ENCODE data around the gene FOSL2. TPM values are rescaled to one million over a fixed set of nuclear protein-coding genes. Genes with fewer than 3 reads are reported as not detected.

Gene FOSL2
- total RNA-seq, 2 experiments from 2014 or later, result 37.3 to 40.9 TPM

- Mint-ChIP-seq H3K36me3 (ENCODE audit: low read depth) (no peaks in the 10 kb centered on the region), H3K27ac (no peak overlapping the region), H3K4me1 (ENCODE audit: low read depth) (peaks cover 39% of the 10 kb centered on the region), H3K9me3 (ENCODE audit: insufficient read depth) (no peaks in the 10 kb centered on the region), H3K27me3 (ENCODE audit: low read depth) (no peaks in the 10 kb centered on the region), H3K4me3 (no peak overlapping the region)
- DNase-seq (no peak), ATAC-seq (no peak)
- ChIA-PET CTCF (interaction anchor here (0.6 to 1.1 kb wide), 3 partner anchors 14 to 666 kb away, joined by 3 to 4 read pairs (median 3); no protein-coding TSS in a partner anchor), POLR2A (no interaction called here)
These were observed 42.5 kb upstream of the FOSL2 start for GRCh38 chr2:28350196-28350595.

DNA sequence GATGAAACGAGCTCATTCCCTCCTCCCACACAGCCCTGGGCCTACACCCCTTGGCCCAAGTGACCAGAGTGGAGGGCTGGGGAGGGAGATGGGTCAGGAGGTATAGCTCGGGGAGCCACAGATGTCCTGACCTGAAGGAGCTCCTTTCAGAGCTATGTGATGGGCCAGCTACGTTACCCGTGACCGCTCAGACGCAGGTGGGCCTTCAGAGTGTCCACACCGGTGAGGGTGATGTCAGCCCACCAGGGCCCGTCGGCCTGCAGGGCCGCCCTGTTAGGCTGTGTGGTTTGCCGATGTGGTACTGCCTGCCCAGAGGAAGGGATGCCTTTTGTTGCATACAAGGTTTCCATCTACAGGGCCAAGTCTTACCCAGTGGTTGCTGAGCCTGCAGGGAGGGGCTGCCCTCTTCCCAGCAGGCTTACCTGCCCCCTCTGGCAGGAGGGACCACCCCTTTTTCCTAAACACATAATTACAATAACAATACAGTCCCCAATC lies 41.8 kb upstream of the FOSL2 start:
- CTCF ChIA-PET, result interaction anchor here (0.6 kb wide), 1 partner anchor 581 kb away, joined by 3 read pairs; no protein-coding TSS in a partner anchor

DNA sequence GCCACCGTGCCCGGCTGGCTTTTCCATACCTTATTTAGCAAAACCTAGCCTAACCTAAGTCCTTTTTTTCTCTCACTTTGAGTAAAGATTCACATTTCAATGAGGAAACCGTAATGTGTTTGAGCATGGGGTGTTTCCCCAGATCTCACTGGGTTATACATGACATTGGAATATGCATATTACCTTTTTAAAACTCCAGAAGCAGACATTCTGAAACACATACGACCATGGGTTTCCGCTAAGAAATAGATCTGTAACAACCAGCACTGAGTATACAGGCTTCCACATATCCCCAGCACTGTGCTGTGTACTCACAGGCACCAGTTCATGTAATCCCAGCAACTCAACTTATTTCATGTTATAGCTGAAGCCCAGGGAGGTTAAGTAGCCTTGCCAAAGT lies 41.0 kb upstream of the FOSL2 start:
- no peaks in the 10 kb centered on the region for H3K27me3 Mint-ChIP-seq (ENCODE audit: low read depth)
- DNase-seq (no peak), ATAC-seq (no peak)
- no peak overlapping the region for H3K4me3 Mint-ChIP-seq
- H3K27ac Mint-ChIP-seq, result peak overlapping the region; percentile 52
- no peaks in the 10 kb centered on the region for H3K36me3 Mint-ChIP-seq (ENCODE audit: low read depth)
- peaks cover 40% of the 10 kb centered on the region for H3K4me1 Mint-ChIP-seq (ENCODE audit: low read depth)
- CTCF ChIA-PET, result no interaction called here
- H3K9me3 Mint-ChIP-seq (ENCODE audit: insufficient read depth), result no peaks in the 10 kb centered on the region
- POLR2A ChIA-PET, result no interaction called here

More for the DNA sequence above, 41.8 kb upstream of the FOSL2 start:
- no peaks in the 10 kb centered on the region for H3K27me3 Mint-ChIP-seq (ENCODE audit: low read depth)
- ATAC-seq (no peak), DNase-seq (no peak)
- H3K4me1 Mint-ChIP-seq (ENCODE audit: low read depth), result peaks cover 42% of the 10 kb centered on the region
- H3K27ac Mint-ChIP-seq, result no peak overlapping the region
- H3K9me3 Mint-ChIP-seq (ENCODE audit: insufficient read depth), result no peaks in the 10 kb centered on the region
- POLR2A ChIA-PET, result no interaction called here
- H3K36me3 Mint-ChIP-seq (ENCODE audit: low read depth), result no peaks in the 10 kb centered on the region
- H3K4me3 Mint-ChIP-seq, result no peak overlapping the region

DNA sequence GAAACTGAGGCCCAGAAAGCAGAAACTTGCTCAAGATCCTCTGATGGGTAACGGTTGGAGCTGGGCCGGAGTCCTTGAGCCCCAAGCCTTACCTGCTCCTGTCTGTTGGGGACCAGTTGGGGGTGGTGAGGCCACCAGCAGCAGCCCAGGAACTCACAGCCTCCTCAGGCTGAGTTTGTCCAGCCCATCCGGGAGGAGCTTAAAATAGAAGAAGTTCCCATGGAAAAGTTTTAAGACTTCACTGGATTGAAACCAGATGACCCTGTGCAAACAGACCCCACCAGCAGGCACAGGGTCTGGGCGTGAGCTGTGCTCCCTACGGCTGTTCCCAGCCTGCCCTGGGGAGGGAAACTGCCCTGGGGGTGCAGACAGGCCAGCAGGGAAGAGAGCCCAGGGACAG lies 40.6 kb upstream of the FOSL2 start:
- Mint-ChIP-seq H3K36me3 (ENCODE audit: low read depth) (no peaks in the 10 kb centered on the region), H3K4me1 (ENCODE audit: low read depth) (peaks cover 37% of the 10 kb centered on the region), H3K9me3 (ENCODE audit: insufficient read depth) (no peaks in the 10 kb centered on the region), H3K4me3 (no peak overlapping the region), H3K27me3 (ENCODE audit: low read depth) (no peaks in the 10 kb centered on the region), H3K27ac (no peak overlapping the region)
- DNase-seq (no peak), ATAC-seq (no peak)
- ChIA-PET CTCF (no interaction called here), POLR2A (no interaction called here)

DNA sequence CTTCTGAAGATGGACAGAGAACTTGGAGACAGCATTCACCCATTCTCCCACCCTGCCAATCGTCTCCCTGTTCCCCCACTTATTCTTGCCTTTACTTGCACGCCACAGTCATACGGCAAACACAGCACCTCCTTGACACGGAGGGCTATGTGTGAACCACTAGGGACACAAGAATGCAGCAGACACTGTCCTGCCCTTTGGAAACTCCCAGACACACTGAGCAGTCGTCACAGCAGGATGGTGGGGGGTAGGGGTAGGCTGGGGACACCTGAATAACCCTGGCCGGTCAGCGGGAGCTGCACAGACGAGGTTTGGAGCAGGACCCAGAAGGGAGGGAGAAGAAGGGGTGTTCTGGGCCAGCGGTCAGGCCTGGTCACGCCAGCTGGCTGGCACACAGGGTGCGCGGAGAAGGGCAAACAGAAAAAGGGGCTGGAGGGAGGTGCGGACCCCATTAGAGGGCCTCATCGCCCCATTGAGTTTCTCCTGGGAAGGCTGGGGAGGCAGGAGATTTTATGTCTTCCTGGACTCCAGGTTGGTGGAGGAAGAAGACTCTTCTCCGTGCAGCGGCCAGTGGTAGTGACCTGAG lies 40.0 kb upstream of the FOSL2 start:
- Mint-ChIP-seq H3K9me3 (ENCODE audit: insufficient read depth) (no peaks in the 10 kb centered on the region), H3K27me3 (ENCODE audit: low read depth) (no peaks in the 10 kb centered on the region), H3K4me1 (ENCODE audit: low read depth) (peaks cover 33% of the 10 kb centered on the region), H3K36me3 (ENCODE audit: low read depth) (no peaks in the 10 kb centered on the region), H3K27ac (no peak overlapping the region), H3K4me3 (no peak overlapping the region)
- no peak for ATAC-seq
- DNase-seq, result no peak
- ChIA-PET POLR2A (no interaction called here), CTCF (no interaction called here)

DNA sequence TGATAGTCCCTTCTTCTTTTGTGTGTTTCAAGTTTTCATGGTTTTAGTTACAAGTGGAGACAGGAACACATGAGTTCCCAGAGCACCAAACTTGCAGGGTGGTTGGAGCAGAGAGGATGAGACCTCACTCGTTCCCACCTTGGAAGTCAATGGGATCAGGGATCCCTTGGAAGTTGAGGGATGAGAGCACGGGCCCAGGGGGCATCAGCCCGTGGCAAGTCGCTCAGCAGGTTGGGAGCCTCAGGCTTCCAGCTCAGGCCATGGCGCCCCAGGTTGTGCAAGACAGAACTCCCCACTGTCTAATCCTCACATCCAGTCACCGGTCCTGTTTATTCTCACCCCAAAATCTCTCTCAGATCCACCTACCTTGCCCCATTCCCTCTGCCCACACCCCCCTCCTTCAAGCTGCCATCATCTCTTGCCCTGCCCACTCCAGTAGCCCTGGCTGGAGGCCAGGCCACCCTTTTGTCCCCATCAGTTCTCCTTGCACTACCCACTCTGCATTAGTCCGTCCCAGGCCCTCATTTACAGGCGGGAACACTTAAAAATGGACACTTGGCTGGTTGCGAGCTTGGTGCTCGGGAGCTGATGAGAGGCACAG lies 37.6 kb upstream of the FOSL2 start:
- DNase-seq, result no peak
- POLR2A ChIA-PET, result no interaction called here
- H3K27ac Mint-ChIP-seq, result peak overlapping the region; percentile 18
- no peaks in the 10 kb centered on the region for H3K36me3 Mint-ChIP-seq (ENCODE audit: low read depth)
- no peak overlapping the region for H3K4me3 Mint-ChIP-seq
- H3K9me3 Mint-ChIP-seq (ENCODE audit: insufficient read depth), result no peaks in the 10 kb centered on the region
- no peak for ATAC-seq
- peaks cover 36% of the 10 kb centered on the region for H3K4me1 Mint-ChIP-seq (ENCODE audit: low read depth)
- no peaks in the 10 kb centered on the region for H3K27me3 Mint-ChIP-seq (ENCODE audit: low read depth)
- CTCF ChIA-PET, result no interaction called here

GRCh38 chr2:28355521-28356094 lies 37.0 kb upstream of the FOSL2 start:
- no peak overlapping the region for H3K4me3 Mint-ChIP-seq
- no peak for DNase-seq
- no peaks in the 10 kb centered on the region for H3K27me3 Mint-ChIP-seq (ENCODE audit: low read depth)
- POLR2A ChIA-PET, result interaction anchor here (0.5 to 1.3 kb wide), 2 partner anchors 11 to 191 kb away, joined by 3 read pairs; no protein-coding TSS in a partner anchor
- peaks cover 42% of the 10 kb centered on the region for H3K4me1 Mint-ChIP-seq (ENCODE audit: low read depth)
- peak overlapping the region; percentile 36 for H3K27ac Mint-ChIP-seq
- H3K36me3 Mint-ChIP-seq (ENCODE audit: low read depth), result no peaks in the 10 kb centered on the region
- ATAC-seq, result no peak
- H3K9me3 Mint-ChIP-seq (ENCODE audit: insufficient read depth), result no peaks in the 10 kb centered on the region
- CTCF ChIA-PET, result interaction anchor here (1.2 kb wide), 1 partner anchor 672 kb away, joined by 4 read pairs; no protein-coding TSS in a partner anchor

DNA sequence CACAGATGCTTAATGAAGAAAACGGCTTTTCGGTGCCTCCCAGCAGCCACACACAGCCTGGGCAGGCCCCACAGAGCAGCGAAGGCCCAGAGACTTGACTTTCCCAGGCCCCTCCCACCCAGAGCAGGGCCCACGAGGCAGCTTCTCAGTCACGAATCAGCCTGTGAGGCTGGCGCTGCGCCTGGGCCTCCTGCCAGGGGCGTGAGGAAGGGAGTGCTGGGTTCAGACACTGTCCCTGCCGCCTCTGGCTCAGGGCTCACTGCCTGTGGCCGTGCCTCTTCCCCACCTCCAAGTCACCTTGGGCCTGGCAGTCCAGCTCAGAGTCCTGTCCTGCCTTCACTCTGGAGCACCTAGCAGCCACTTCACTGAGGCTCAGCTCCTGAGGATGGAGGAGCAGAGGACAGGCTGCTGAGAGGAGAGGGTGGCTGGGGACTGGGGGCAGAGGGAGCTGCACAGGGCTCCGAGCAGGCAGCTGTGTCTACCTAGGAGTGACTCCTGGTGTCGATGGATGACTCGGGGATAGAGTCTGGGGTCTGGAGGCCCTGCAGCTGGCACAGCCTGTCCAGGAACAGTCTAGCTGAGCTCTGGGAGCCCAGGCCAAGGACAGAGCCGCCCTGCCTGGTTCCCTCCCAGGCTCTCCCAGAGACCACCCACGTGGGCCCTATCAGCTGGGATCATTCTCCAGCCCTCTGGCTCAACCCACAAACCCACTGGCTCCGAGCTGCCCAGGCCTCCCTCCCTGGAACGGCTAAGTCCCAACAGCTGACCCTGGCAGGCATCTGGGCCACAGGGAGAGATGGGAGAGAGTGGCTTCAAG lies 36.4 kb upstream of the FOSL2 start:
- Mint-ChIP-seq H3K4me1 (ENCODE audit: low read depth) (peaks cover 46% of the 10 kb centered on the region), H3K27me3 (ENCODE audit: low read depth) (no peaks in the 10 kb centered on the region), H3K4me3 (no peak overlapping the region), H3K27ac (peak overlapping the region; percentile 36), H3K9me3 (ENCODE audit: insufficient read depth) (no peaks in the 10 kb centered on the region), H3K36me3 (ENCODE audit: low read depth) (no peaks in the 10 kb centered on the region)
- no peak for DNase-seq
- POLR2A ChIA-PET, result interaction anchor here (0.5 to 1.3 kb wide), 4 partner anchors 10 to 192 kb away, joined by 3 read pairs; no protein-coding TSS in a partner anchor
- CTCF ChIA-PET, result interaction anchor here (1.2 kb wide), 1 partner anchor 673 kb away, joined by 4 read pairs; no protein-coding TSS in a partner anchor
- no peak for ATAC-seq

DNA sequence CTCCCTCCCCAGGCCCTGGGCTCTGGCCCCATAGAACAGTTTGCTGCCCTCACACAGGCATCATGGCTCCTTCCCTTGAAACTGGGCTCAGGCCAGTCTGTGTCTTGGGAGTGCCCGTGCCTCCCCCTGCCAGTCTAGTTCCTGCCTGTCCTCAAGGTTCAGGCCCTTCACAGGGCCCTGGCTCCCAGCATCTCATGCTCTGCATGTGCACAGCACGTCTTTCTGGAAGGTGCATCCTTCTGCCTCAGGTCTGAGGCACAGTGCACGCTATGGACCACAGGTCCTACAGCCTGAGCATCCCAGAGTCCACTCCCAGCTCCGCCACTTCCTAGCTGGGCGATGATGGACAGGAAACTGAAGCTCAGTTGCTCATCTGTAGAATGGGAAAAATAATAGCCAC lies 35.6 kb upstream of the FOSL2 start:
- no peaks in the 10 kb centered on the region for H3K9me3 Mint-ChIP-seq (ENCODE audit: insufficient read depth)
- CTCF ChIA-PET, result no interaction called here
- peak overlapping the region; percentile 52 for H3K27ac Mint-ChIP-seq

GRCh38 chr2:28357948-28358667 lies 34.5 kb upstream of the FOSL2 start:
- H3K4me1 Mint-ChIP-seq (ENCODE audit: low read depth), result peaks cover 54% of the 10 kb centered on the region
- no peak overlapping the region for H3K4me3 Mint-ChIP-seq
- CTCF ChIA-PET, result no interaction called here
- POLR2A ChIA-PET, result no interaction called here
- no peaks in the 10 kb centered on the region for H3K9me3 Mint-ChIP-seq (ENCODE audit: insufficient read depth)
- no peaks in the 10 kb centered on the region for H3K27me3 Mint-ChIP-seq (ENCODE audit: low read depth)
- DNase-seq (no peak), ATAC-seq (no peak)
- H3K36me3 Mint-ChIP-seq (ENCODE audit: low read depth), result no peaks in the 10 kb centered on the region
- peak overlapping the region; percentile 97 for H3K27ac Mint-ChIP-seq

More for the DNA sequence above, 35.6 kb upstream of the FOSL2 start:
- POLR2A ChIA-PET, result interaction anchor here (1.2 to 1.3 kb wide), 2 partner anchors 9 to 52 kb away, joined by 3 read pairs; no protein-coding TSS in a partner anchor
- no peak overlapping the region for H3K4me3 Mint-ChIP-seq
- DNase-seq (no peak), ATAC-seq (no peak)
- H3K27me3 Mint-ChIP-seq (ENCODE audit: low read depth), result no peaks in the 10 kb centered on the region
- H3K36me3 Mint-ChIP-seq (ENCODE audit: low read depth), result no peaks in the 10 kb centered on the region
- H3K4me1 Mint-ChIP-seq (ENCODE audit: low read depth), result peaks cover 50% of the 10 kb centered on the region

DNA sequence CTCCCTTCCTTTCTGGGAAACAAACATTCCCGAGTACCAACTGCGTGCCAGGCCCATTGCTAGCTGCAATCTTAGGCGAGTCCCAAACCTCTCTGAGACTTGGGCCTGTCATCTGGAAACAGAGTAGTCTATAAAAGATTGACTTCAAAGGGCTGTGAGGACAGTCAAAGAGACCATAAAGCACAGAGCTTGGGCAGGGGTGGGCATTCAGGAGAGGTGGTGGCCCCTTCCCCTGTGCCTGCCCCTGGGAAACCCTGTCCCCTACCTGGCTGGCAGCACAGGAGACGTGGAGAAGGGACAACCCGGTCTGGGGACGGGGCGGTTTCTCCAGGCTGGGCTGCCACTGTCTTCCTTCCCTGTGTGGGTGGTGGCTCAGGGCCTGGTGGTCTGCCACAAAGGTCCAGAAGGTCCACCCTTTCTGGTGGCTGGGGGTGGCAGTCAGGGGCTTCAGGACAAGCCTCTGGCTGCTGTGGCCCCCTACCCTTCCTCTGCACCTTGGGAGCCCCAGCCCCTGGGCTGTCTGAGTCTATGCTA lies 33.9 kb upstream of the FOSL2 start:
- peak overlapping the region; percentile 97 for H3K27ac Mint-ChIP-seq
- ATAC-seq (peak; percentile 22), DNase-seq (no peak)
- ChIA-PET CTCF (no interaction called here), POLR2A (no interaction called here)
- H3K9me3 Mint-ChIP-seq (ENCODE audit: insufficient read depth), result no peaks in the 10 kb centered on the region
- no peaks in the 10 kb centered on the region for H3K27me3 Mint-ChIP-seq (ENCODE audit: low read depth)
- H3K4me3 Mint-ChIP-seq, result peak overlapping the region; percentile 67
- peaks cover 55% of the 10 kb centered on the region for H3K4me1 Mint-ChIP-seq (ENCODE audit: low read depth)
- H3K36me3 Mint-ChIP-seq (ENCODE audit: low read depth), result no peaks in the 10 kb centered on the region
